GM12874 (cell line): ENCODE results near the gene CCDC8.

Experiments used
- TF ChIP-seq, protein P1 (sequence below): IDR thresholded peaks from 2 replicates; pipeline ENCODE4 v1.5.1; 2011; ENCODE audit warnings: low read depth, mild to moderate bottlenecking, control low read depth, low read length, moderate library complexity; ENCODE audit not compliant: insufficient read depth

The CCDC8 gene, protein sequence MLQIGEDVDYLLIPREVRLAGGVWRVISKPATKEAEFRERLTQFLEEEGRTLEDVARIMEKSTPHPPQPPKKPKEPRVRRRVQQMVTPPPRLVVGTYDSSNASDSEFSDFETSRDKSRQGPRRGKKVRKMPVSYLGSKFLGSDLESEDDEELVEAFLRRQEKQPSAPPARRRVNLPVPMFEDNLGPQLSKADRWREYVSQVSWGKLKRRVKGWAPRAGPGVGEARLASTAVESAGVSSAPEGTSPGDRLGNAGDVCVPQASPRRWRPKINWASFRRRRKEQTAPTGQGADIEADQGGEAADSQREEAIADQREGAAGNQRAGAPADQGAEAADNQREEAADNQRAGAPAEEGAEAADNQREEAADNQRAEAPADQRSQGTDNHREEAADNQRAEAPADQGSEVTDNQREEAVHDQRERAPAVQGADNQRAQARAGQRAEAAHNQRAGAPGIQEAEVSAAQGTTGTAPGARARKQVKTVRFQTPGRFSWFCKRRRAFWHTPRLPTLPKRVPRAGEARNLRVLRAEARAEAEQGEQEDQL

DNA sequence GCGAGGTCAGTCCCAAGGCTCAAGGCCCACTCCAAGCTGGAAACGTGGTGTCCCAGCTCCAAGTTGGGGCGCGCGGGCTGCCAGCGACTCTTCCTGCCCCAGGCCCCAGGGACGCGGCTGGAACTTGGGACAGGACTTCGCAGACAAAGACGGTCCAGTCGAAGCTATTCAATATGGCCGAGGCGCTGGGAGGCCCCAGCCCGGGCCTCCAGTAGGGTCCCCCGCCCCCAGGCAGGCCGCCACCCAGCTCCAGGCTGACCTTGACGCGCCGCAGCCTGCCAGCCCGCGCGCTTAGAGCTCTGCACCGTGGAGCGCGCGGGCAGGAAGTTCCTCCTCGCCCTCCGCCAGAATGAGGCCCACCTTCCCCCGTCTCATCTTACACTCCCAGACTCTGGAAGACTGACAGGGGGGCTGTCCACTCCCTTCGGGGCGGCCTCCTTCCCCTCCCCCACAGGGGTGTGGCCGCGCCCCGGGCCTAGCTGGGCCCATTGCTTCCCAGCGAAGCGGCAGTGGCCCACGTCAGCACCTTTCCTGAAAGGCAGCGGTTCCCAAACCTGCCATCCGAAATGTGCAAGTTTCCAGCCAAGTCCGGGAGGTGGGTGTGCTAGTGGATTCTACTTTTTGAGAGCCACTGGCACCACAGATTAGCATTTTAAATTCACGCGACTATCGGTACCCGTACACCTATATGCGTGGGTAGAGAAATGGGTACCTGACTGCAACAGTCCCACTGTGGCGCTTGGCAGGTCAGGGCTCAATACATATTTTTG lies at the start of gene CCDC8:
Gene CCDC8 (minus strand): TSS at position 303 of the 770 bp plus-strand sequence. CDS start 754 bp downstream, outside the sequence.
- TF ChIP-seq, protein P1, sequence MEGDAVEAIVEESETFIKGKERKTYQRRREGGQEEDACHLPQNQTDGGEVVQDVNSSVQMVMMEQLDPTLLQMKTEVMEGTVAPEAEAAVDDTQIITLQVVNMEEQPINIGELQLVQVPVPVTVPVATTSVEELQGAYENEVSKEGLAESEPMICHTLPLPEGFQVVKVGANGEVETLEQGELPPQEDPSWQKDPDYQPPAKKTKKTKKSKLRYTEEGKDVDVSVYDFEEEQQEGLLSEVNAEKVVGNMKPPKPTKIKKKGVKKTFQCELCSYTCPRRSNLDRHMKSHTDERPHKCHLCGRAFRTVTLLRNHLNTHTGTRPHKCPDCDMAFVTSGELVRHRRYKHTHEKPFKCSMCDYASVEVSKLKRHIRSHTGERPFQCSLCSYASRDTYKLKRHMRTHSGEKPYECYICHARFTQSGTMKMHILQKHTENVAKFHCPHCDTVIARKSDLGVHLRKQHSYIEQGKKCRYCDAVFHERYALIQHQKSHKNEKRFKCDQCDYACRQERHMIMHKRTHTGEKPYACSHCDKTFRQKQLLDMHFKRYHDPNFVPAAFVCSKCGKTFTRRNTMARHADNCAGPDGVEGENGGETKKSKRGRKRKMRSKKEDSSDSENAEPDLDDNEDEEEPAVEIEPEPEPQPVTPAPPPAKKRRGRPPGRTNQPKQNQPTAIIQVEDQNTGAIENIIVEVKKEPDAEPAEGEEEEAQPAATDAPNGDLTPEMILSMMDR: no peak

DNA sequence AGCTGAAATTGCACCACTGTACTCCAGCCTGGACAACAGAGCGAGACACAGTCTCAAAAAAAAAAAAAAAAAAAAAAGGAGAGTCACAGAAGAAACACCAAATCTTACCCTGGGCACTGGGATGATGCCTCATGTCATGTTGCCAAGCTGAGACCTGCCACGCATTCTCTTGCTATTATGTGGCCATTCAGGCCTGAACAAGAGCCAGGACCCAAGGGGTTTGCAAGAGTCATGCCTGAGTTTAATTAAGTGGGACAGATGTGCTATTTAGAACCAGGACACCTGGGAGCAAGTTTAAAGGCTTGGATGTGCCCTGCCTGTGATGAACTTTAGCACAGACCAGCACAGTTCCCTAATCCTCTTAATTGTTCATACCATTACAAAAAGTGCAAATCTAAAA lies 48.2 kb upstream of the CCDC8 start:
- TF ChIP-seq, protein P1: no peak

DNA sequence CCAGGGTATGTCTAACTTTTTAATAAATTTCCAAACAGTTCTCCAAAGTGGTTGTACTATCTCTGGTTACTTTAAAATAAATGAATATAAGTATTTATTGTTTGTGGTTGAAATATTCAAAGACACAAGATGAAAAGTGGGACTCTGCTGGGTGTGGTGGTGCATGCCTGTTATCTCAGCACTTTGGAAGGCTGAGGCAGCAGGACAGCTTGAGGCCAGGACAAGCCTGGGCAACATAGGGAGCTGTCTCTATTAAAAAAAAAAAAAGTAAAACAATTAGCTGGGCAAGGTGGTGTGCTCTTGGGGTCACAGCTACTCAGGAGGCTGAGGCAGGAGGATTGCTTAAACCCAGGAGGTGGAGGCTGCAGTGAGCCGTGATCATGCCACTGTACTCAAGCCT lies 47.6 kb upstream of the CCDC8 start:
- TF ChIP-seq, protein P1: no peak

DNA sequence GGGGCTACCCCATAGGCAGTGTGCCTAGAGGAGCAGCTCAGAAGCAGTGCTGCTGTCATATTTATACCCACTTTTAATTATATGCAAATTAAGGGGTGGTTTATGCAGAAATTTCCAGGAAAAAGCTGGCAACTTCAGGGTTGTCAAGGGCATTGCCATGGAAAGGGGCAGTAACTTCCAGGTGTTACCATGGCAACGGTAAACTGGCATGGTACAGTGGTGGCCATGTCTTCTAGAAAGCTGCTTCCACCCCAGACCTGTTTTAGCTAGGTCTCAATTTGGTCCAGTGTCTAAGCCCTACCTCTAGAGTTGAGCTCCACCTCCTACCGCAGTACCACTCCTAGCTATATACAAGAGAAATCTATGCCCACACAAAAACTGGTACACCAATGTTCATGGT lies 46.7 kb upstream of the CCDC8 start:
- TF ChIP-seq, protein P1: no peak

DNA sequence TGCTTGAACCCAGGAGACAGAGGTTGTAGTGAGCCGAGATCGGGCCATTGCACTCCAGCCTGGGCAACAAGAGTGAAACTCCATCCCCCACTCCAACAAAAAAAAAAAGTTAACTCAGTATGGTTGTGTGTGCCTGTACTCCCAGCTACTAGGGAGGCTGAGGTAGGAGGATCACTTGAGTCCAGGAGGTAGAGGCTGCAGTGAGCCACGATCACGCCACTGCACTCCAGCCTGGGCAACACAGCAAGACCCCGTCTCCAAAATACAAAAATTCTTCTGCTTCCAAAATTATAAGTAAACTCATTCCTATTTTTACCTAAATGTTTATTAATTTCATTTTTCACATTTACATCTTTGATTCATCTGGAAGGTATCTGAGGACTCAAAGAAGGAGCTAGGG lies 43.6 kb upstream of the CCDC8 start:
- TF ChIP-seq, protein P1: no peak

DNA sequence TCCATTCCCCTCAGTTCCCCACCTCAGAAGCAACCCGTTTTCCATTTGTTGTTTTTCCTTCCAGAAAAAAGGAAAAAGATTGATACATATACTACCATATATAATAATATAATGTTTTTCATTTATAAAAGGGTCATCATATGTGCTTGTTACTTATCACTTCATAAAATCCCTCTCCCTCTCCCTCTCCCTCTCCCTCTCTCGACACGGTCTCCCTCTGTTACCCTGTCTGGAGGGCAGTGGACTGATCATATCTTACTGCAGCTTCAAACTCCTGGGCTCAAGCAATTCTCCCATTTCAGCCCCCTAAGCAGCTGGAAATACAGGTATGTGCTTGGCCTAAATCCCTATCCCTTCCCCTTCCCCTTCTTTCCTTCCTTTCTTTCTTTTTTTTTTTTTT lies 40.9 kb upstream of the CCDC8 start:
- TF ChIP-seq, protein P1: no peak

DNA sequence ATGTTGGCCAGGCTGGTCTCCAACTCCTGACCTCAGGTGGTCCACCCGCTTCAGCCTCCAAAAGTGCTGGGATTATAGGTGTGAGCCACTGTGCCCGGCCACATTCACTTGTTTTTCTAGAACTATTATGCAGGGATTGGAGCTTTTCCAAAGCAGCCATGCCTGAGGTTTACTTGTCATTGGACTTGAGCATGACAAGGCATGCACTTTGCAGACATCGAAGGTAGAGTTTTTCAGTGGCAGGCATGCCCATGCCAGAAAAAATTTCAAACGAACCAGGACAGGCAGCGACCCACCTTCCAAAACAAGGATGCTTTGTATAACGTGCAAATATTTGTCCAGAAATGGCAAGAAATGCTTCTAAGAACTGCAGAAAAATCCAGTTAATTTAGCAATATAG lies 40.3 kb upstream of the CCDC8 start:
- TF ChIP-seq, protein P1: no peak
